HG02759 (cell line): ENCODE measurements around the gene HAPSTR1.

Experiments used
- ATAC-seq: cut with Tn5 transposase; IDR thresholded peaks from one replicate; pipeline ENCODE4 v1.9.1; 2021; ENCODE audit warnings: mild to moderate bottlenecking, moderate library complexity; ENCODE audit not compliant: unreplicated experiment

Gene HAPSTR1

GRCh38 chr16:9095656-9096397, 4.4 kb downstream of the HAPSTR1 start:
- ATAC-seq, result no peak

- no peak for ATAC-seq
Observed at GRCh38 chr16:9096416-9096952, 5.0 kb downstream of the HAPSTR1 start.

GRCh38 chr16:9097266-9098219, 6.1 kb downstream of the HAPSTR1 start:
- ATAC-seq, result no peak

GRCh38 chr16:9098377-9099090, 7.1 kb downstream of the HAPSTR1 start:
- ATAC-seq, result no peak

- peak; percentile 69 for ATAC-seq
Observed at GRCh38 chr16:9099131-9099625, 7.7 kb downstream of the HAPSTR1 start.

- no peak for ATAC-seq
Observed at GRCh38 chr16:9102379-9102778, 10.9 kb downstream of the HAPSTR1 start.

- ATAC-seq, result no peak
Observed at GRCh38 chr16:9102943-9103342, 11.5 kb downstream of the HAPSTR1 start.

- no peak for ATAC-seq
Observed at GRCh38 chr16:9103546-9103945, 12.1 kb downstream of the HAPSTR1 start.

GRCh38 chr16:9105189-9105588, 13.7 kb downstream of the HAPSTR1 start:
- no peak for ATAC-seq

- ATAC-seq, result no peak
Observed at GRCh38 chr16:9107025-9107970, 15.9 kb downstream of the HAPSTR1 start.

GRCh38 chr16:9109255-9109654, 17.8 kb downstream of the HAPSTR1 start:
- no peak for ATAC-seq

GRCh38 chr16:9112166-9112843, 20.9 kb downstream of the HAPSTR1 start:
- ATAC-seq, result no peak

- no peak for ATAC-seq
Observed at GRCh38 chr16:9112844-9113186, 21.4 kb downstream of the HAPSTR1 start.

- no peak for ATAC-seq
Observed at GRCh38 chr16:9113707-9114106, 22.3 kb downstream of the HAPSTR1 start.

- no peak for ATAC-seq
Observed at GRCh38 chr16:9114112-9114511, 22.7 kb downstream of the HAPSTR1 start.

GRCh38 chr16:9114842-9115241, 23.4 kb downstream of the HAPSTR1 start:
- ATAC-seq, result no peak

- ATAC-seq, result no peak
Observed at GRCh38 chr16:9115277-9115676, 23.8 kb downstream of the HAPSTR1 start.

GRCh38 chr16:9116141-9116540, 24.7 kb downstream of the HAPSTR1 start:
- no peak for ATAC-seq

GRCh38 chr16:9118170-9118569, 26.7 kb downstream of the HAPSTR1 start:
- ATAC-seq, result no peak
